GM12874 (cell line): Measurements from ENCODE around the gene CBFA2T3.

ENCODE experiments used
- CTCF ChIP-seq: IDR thresholded peaks from 2 replicates; pipeline ENCODE4 v1.5.1; 2011; ENCODE audit warnings: low read depth, mild to moderate bottlenecking, control low read depth, low read length, moderate library complexity; ENCODE audit not compliant: insufficient read depth

The CBFA2T3 gene

GRCh38 chr16:88886845-88887521 lies 90.0 kb downstream of the CBFA2T3 start:
- TF ChIP-seq CTCF = no peak

GRCh38 chr16:88886420-88886844 lies 90.6 kb downstream of the CBFA2T3 start:
- no peak for TF ChIP-seq CTCF

GRCh38 chr16:88885693-88886280 lies 91.2 kb downstream of the CBFA2T3 start:
- TF ChIP-seq CTCF = no peak

- no peak for TF ChIP-seq CTCF
Measured at GRCh38 chr16:88884569-88885271, 92.3 kb downstream of the CBFA2T3 start.

GRCh38 chr16:88883946-88884345 lies 93.1 kb downstream of the CBFA2T3 start:
- TF ChIP-seq CTCF = no peak

GRCh38 chr16:88883117-88883895 lies 93.7 kb downstream of the CBFA2T3 start:
- TF ChIP-seq CTCF = no peak

- no peak for TF ChIP-seq CTCF
Measured at GRCh38 chr16:88882358-88883030, 94.5 kb downstream of the CBFA2T3 start.
